Calu3 (cell line): Measurements from ENCODE around the gene MEPCE. TPM values are rescaled to one million over a fixed set of nuclear protein-coding genes. Genes with fewer than 3 reads are reported as not detected.
"Not testable (repeated sequence)": the region's sequence is repeated elsewhere in the genome, so short reads cannot be mapped to it uniquely, and the experiment has no call there.

ENCODE experiments used
- Bru-seq: library from RNA; stranded (reverse); fragments of 400-500 nt; gene quantifications from one replicate; lab custom pipeline; 2021; lab: Mats Ljungman, UMichigan
- BruChase-seq, 2 experiments: library from RNA; stranded (reverse); fragments of 400-500 nt; gene quantifications; one replicate each; lab custom pipeline; 2021; lab: Mats Ljungman, UMichigan
- BruUV-seq: library from RNA; stranded (reverse); fragments of 400-500 nt; replicated peaks from 2 replicates; lab custom pipeline; 2021; lab: Mats Ljungman, UMichigan
- CTCF ChIA-PET: fragments of 300-600 bp; sonication (Branson Sonifier 250); formaldehyde crosslinking; loops from one replicate; lab custom pipeline; 2022; ENCODE audit warnings: antibody characterized with exemption; lab: Charles Lee
- DNase-seq: peaks from one replicate; pipeline ENCODE4 v3.0.0; 2022
- H3K27ac Mint-ChIP-seq: one replicate; pipeline ENCODE4 v1.8.0; 2022; ENCODE audit warnings: mixed read lengths; ENCODE audit not compliant: unreplicated experiment
- H3K27me3 Mint-ChIP-seq: one replicate; pipeline ENCODE4 v1.8.0; 2022; ENCODE audit warnings: mixed read lengths; ENCODE audit not compliant: unreplicated experiment
- H3K36me3 Mint-ChIP-seq: one replicate; pipeline ENCODE4 v1.8.0; 2022; ENCODE audit warnings: mild to moderate bottlenecking, moderate library complexity, mixed read lengths; ENCODE audit not compliant: insufficient read depth, unreplicated experiment
- H3K4me1 Mint-ChIP-seq: one replicate; pipeline ENCODE4 v1.8.0; 2022; ENCODE audit warnings: mild to moderate bottlenecking, low read depth, mixed read lengths; ENCODE audit not compliant: unreplicated experiment
- H3K4me3 Mint-ChIP-seq: one replicate; pipeline ENCODE4 v1.8.0; 2022; ENCODE audit warnings: mild to moderate bottlenecking, low read depth, moderate library complexity, mixed read lengths; ENCODE audit not compliant: unreplicated experiment
- H3K9me3 Mint-ChIP-seq: one replicate; pipeline ENCODE4 v1.8.0; 2022; ENCODE audit warnings: low read depth, mixed read lengths; ENCODE audit not compliant: unreplicated experiment
- intact Hi-C: fragments of 100-400 bp; cut with micrococcal nuclease; formaldehyde crosslinking; loops from one replicate; pipeline ENCODE4 v1.10.0; 2022; ENCODE audit not compliant: unreplicated experiment
- long read RNA-seq: library from polyadenylated mRNA; stranded (forward); transcript quantifications from one replicate; pipeline ENCODE4 v2.0.0, GENCODE V29; 2022
- total RNA-seq: library from RNA; stranded (reverse); gene quantifications from 2 replicates; pipeline ENCODE4 v1.2.3, GENCODE V29; 2022
- TF ChIP-seq, protein P1 (sequence below): fragments of 200-600 bp; IDR thresholded peaks from one replicate; pipeline ENCODE4 v1.8.0; 2022; ENCODE audit warnings: antibody characterized with exemption; ENCODE audit not compliant: unreplicated experiment

MEPCE gene, protein sequence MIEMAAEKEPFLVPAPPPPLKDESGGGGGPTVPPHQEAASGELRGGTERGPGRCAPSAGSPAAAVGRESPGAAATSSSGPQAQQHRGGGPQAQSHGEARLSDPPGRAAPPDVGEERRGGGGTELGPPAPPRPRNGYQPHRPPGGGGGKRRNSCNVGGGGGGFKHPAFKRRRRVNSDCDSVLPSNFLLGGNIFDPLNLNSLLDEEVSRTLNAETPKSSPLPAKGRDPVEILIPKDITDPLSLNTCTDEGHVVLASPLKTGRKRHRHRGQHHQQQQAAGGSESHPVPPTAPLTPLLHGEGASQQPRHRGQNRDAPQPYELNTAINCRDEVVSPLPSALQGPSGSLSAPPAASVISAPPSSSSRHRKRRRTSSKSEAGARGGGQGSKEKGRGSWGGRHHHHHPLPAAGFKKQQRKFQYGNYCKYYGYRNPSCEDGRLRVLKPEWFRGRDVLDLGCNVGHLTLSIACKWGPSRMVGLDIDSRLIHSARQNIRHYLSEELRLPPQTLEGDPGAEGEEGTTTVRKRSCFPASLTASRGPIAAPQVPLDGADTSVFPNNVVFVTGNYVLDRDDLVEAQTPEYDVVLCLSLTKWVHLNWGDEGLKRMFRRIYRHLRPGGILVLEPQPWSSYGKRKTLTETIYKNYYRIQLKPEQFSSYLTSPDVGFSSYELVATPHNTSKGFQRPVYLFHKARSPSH
- 26.1 and 30.6 TPM in 2 replicates for total RNA-seq
- Bru-seq, nascent RNA: percentile 68 among the genes with signal in this experiment
- percentile 68 among the genes with signal in this experiment for BruChase-seq, experiment 1, labeled RNA remaining after a 6-hour chase
- BruChase-seq, experiment 2, labeled RNA remaining after a 2-hour chase: percentile 90 among the genes with signal in this experiment
- long read RNA-seq, transcript MEPCE-201 (4 exons, 3,030 nt): major isoform, 6 of 17 reads
- long read RNA-seq, partial matches to known transcripts: 9 of 17 reads
- long read RNA-seq, other reads (novel, unspliced or antisense): 2 of 17 reads

DNA sequence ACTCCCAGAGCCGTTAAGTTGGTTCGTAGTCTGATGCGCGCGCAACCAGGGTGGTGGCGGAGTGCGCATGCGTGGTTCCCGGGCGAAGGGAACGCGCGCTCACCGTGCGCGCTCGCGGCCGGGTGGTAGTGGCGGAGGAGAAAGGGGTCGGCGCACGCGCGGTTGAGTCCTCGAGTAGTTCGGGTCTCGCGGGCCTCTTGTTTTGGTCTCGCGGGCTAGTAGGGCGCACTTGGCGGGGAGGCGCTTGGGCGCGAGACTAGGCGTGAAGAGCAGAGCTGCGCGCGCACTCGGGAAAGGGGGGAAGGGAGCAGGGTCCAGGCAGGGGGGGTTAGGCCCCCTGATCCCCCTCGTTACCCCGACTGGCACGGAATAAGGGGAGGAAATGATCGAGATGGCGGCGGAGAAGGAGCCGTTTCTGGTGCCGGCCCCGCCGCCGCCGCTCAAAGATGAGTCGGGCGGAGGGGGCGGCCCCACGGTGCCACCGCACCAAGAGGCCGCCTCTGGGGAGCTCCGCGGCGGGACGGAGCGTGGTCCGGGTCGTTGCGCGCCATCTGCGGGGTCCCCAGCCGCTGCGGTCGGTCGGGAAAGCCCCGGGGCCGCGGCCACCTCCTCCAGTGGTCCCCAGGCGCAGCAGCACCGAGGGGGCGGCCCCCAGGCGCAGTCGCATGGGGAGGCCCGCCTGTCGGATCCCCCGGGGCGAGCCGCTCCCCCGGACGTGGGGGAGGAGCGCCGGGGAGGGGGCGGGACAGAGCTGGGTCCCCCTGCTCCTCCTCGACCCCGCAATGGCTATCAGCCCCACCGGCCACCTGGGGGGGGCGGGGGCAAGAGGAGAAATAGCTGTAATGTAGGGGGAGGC is at the start of gene MEPCE:
Gene MEPCE (plus strand): TSS at position 195 of the 856 bp plus-strand sequence. CDS start 188 bp downstream, at position 383.
- H3K9me3 Mint-ChIP-seq: no peaks in the 10 kb centered on the region
- intact Hi-C loops: no loop called here
- BruUV-seq: no TSS peak

DNA sequence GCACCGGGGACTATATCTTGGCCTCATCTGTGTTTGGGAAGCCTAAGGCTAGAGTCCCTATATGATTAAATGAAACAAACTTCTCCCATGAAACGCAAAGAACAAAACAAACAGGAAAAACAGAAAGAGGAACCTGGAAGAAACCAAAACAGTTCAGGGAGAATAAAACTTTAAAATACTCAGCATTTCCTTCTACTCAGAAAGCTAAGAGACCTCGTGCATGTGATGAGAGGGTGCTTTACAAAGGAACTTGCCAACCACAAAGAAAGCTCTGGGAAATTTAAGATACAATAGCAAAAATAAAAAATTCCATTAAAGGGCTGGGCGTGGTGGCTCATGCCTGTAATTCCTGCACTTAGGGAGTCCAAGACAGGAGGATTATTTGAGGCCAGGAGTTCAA is 49.4 kb upstream of the MEPCE start:
- TF ChIP-seq, protein P1, sequence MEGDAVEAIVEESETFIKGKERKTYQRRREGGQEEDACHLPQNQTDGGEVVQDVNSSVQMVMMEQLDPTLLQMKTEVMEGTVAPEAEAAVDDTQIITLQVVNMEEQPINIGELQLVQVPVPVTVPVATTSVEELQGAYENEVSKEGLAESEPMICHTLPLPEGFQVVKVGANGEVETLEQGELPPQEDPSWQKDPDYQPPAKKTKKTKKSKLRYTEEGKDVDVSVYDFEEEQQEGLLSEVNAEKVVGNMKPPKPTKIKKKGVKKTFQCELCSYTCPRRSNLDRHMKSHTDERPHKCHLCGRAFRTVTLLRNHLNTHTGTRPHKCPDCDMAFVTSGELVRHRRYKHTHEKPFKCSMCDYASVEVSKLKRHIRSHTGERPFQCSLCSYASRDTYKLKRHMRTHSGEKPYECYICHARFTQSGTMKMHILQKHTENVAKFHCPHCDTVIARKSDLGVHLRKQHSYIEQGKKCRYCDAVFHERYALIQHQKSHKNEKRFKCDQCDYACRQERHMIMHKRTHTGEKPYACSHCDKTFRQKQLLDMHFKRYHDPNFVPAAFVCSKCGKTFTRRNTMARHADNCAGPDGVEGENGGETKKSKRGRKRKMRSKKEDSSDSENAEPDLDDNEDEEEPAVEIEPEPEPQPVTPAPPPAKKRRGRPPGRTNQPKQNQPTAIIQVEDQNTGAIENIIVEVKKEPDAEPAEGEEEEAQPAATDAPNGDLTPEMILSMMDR: no peak
- Mint-ChIP-seq H3K27me3 (peaks cover 13% of the 10 kb centered on the region), H3K9me3 (no peaks in the 10 kb centered on the region), H3K27ac (no peak overlapping the region), H3K4me3 (no peak overlapping the region), H3K36me3 (no peaks in the 10 kb centered on the region), H3K4me1 (no peaks in the 10 kb centered on the region)
- CTCF ChIA-PET: no interaction called here
- BruUV-seq: no TSS peak
- intact Hi-C loops: no loop called here
- no peak for DNase-seq

More for the DNA sequence above, at the start of gene MEPCE:
- H3K36me3 Mint-ChIP-seq: peaks cover 60% of the 10 kb centered on the region
- peak within 1 kb of the TSS; percentile 87 for H3K4me3 Mint-ChIP-seq
- peaks cover 12% of the 10 kb centered on the region for H3K27me3 Mint-ChIP-seq
- TF ChIP-seq, protein P1: no peak
- CTCF ChIA-PET: interaction anchor here (0.6 to 0.8 kb wide), 2 partner anchors 14 to 154 kb away, joined by 3 read pairs; no protein-coding TSS in a partner anchor
- H3K27ac Mint-ChIP-seq: peak within 1 kb of the TSS; percentile 93
- H3K4me1 Mint-ChIP-seq: peaks cover 6% of the 10 kb centered on the region
- peak; percentile 91 for DNase-seq

DNA sequence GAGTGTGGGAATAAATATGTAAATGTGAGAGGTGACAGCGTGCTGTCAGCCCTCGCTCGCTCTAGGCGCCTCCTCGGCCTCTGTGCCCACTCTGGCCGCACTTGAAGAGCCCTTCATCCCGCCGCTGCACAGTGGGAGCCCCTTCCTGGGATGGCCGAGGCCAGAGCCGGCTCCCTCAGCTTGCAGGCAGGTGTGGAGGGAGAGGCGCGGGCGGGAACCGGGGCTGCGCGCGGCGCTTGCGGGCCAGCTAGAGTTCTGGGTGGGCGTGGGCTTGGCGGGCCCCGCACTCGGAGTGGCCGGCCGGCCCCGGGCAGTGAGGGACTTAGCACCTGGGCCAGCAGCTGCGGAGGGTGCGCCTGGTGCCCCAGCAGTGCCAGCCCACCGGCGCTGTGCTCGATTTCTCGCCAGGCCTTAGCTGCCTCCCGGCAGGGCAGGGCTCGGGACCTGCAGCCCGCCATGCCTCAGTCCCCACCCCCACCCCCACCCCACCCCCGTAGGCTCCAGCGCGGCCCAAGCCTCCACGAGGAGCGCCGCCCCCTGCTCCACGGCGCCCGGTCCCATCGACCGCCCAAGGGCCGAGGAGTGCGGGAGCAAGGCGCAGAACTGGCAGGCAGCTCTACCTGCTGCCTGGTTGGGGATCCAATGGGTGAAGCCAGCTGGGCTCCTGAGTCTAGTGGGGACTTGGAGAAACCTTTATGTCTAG is 47.9 kb upstream of the MEPCE start:
- H3K9me3 Mint-ChIP-seq, BruUV-seq, H3K36me3 Mint-ChIP-seq, H3K4me1 Mint-ChIP-seq, CTCF ChIA-PET, H3K4me3 Mint-ChIP-seq, H3K27ac Mint-ChIP-seq, DNase-seq, intact Hi-C loops: not testable (repeated sequence)
- H3K27me3 Mint-ChIP-seq: peaks cover 13% of the 10 kb centered on the region

DNA sequence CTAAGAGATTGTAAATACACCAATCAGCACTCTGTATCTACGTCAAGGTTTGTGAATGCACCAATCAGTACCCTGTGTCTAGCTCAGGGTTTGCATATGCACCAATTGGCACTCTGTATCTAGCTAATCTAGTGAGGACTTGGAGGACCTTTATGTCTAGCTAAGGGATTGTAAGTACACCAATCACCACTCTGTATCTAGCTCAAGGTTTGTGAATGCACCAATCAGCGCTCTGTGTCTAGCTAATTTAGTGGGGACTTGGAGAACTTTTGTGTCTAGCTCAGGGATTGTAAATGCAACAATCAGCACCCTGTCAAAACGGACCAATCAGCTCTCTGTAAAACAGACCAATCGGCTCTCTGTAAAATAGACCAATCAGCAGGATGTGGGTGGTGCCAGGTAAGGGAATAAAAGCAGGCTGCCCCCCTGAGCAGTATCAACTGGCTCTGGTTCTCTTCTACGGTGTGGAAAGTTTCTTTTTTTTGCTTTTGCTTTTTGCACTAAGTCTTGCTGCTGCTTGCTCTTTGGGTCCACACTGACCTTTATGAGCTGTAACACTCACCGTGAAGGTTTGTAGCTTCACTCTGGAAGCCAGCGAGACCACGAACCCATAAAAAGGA is 47.3 kb upstream of the MEPCE start:
- H3K27me3 Mint-ChIP-seq: peaks cover 13% of the 10 kb centered on the region
- H3K4me1 Mint-ChIP-seq, DNase-seq, BruUV-seq, H3K27ac Mint-ChIP-seq, H3K4me3 Mint-ChIP-seq, H3K9me3 Mint-ChIP-seq, intact Hi-C loops, CTCF ChIA-PET, H3K36me3 Mint-ChIP-seq: not testable (repeated sequence)
